Measurements from ENCODE around the gene TRIM41. TPM values are rescaled to one million over a fixed set of nuclear protein-coding genes. Genes with fewer than 3 reads are reported as not detected.
"Not testable (repeated sequence)": the region's sequence is repeated elsewhere in the genome, so short reads cannot be mapped to it uniquely, and the experiment has no call there.

Gene TRIM41
- total RNA-seq = 10.9 and 12.1 TPM in 2 replicates

- DNase-seq (ENCODE audit: extremely low read depth, low read depth, low spot score) = peak; percentile 70
These were observed at the start of gene TRIM41 for GRCh38 chr5:181223058-181223728. Gene TRIM41, plus strand, starts transcription at chr5:181223281. Its CDS starts 719 bp downstream, at chr5:181224000.

GRCh38 chr5:181173420-181174342 lies 49.4 kb upstream of the TRIM41 start:
- DNase-seq (ENCODE audit: extremely low read depth, low read depth, low spot score) = no peak

DNA sequence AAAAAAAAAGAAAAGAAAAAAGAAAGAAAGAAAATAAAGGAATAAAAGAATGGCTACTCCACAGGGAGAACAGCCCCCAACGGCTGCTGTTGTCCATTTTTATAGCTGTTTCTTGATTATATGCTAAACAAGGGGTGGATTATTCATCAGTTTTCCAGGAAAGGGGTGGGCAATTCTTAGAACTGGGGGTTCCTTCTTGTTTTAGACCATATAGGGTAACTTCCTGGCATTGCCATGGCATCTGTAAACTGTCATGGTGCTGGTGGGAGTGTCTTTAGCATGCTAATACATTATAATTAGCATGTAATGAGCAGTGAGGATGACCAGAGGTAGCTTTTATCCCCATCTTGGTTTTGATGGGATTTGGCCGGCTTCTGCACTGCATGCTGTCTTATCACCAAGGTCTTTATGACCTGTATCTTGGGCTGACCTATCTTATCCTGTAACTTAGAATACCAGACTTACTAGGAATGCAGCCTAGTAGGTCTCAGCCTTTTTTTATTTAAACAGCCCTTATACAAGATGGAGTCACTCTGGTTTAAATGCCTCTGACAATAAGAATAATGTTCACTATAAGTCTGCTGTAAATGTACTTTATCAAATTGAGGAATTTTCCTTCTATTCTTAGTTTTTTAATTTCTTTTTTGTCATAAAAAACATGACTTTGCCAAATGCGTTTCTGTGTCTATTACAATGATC lies 46.7 kb upstream of the TRIM41 start:
- DNase-seq (ENCODE audit: extremely low read depth, low read depth, low spot score) = no peak

DNA sequence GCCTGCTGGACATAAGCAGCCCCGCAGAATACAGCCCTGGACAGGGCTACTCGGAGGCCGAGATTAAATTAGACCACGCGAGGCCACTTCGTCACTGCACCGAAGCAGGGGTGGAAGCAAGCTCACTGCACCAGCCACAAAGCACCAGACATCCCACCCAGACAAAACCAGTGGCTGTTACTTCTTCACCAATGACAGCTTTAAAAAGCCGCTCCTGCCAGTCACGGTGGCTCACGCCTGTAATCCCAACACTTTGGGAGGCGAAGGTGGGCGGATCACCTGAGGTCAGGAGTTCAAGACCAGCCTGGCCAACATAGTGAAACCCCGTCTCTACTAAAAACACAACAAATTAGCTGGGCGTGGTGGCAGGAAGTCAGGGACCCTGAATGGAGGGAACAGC lies 45.5 kb upstream of the TRIM41 start:
- not testable (repeated sequence) for DNase-seq (ENCODE audit: extremely low read depth, low read depth, low spot score)

- DNase-seq (ENCODE audit: extremely low read depth, low read depth, low spot score) = no peak
These were observed 41.2 kb upstream of the TRIM41 start for GRCh38 chr5:181181650-181182565.

GRCh38 chr5:181182651-181183050 lies 40.4 kb upstream of the TRIM41 start:
- DNase-seq (ENCODE audit: extremely low read depth, low read depth, low spot score) = no peak

DNA sequence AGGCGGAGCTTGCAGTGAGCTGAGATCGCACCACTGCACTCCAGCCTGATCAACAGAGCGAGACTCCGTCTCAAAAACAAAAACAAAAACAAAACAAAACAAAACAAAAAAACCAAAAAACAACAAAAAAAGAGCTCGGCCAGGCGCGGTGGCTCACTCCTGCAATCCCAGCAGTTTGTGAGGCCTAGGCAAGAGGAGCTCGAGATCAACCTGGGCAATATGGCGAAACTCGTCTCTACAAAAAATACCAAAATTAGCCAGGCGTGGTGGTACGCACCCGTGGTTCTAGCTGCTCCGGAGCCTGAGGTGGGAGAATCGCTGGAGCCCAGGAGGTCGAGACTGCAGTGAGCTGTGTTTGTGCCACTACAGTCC lies 38.2 kb upstream of the TRIM41 start:
- DNase-seq (ENCODE audit: extremely low read depth, low read depth, low spot score) = no peak

DNA sequence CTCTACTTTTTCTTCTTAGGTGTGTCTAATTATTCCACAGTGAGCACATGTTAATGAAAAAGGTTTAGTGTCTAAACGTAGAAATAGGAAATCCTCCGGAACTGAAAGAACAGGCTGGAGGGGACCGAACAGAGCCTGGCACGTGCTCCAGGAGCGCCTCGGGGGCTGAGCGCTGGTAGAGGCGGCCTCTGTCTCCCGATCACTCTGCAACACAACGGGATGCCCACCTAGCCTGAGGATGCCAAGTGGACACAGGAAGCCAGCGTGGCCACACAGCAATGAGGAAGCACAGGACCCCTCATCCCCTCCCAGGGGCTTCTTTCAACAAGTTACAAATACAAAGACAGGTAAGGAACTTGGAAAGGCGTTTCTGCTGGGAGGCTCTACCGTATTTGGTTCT lies 37.5 kb upstream of the TRIM41 start:
- DNase-seq (ENCODE audit: extremely low read depth, low read depth, low spot score) = no peak

DNA sequence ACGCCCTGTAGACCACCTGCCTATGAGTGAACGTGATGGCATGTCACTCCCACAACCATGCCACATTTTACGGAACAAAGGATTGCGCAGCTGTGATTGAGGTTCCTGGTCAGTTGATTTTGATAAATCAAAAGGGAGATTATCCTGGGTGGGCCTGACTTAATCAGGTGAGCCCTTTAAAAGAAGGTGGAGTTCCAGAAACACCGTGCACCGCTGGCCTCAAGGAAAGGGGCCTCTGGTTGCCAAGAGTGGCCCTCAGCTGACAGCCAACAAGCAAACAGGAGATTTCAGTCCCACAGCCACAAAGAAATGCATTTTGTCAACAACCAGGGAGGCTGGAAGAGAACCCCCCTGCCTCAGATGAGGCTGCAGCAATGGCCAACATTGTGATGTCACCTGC lies 37.1 kb upstream of the TRIM41 start:
- no peak for DNase-seq (ENCODE audit: extremely low read depth, low read depth, low spot score)

DNA sequence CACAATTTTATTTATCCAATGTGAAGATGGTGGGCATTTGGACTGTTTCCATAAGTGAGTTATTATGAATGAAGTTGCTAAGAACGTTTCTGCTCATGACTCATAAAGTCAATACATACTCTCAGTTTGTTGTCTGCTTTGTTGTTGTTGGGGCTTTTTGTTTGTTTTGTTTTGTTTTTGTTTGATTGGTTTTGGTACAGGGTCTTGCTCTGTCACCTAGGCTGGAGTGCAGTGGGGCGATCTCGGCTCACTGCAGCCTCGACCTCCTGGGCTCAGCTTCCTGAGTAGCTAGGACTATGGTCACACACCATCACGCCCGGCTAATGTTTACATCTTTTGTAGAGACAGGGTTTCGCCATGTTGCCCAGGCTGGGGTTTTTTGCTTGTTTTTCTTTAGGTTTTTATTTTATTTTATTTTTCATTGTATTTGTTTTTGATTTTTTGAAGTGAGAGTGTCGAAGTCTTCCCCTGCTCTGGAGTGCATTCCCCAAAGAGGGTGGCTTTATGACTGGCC lies 36.0 kb upstream of the TRIM41 start:
- DNase-seq (ENCODE audit: extremely low read depth, low read depth, low spot score) = no peak

GRCh38 chr5:181187500-181188213 lies 35.4 kb upstream of the TRIM41 start:
- DNase-seq (ENCODE audit: extremely low read depth, low read depth, low spot score) = no peak

DNA sequence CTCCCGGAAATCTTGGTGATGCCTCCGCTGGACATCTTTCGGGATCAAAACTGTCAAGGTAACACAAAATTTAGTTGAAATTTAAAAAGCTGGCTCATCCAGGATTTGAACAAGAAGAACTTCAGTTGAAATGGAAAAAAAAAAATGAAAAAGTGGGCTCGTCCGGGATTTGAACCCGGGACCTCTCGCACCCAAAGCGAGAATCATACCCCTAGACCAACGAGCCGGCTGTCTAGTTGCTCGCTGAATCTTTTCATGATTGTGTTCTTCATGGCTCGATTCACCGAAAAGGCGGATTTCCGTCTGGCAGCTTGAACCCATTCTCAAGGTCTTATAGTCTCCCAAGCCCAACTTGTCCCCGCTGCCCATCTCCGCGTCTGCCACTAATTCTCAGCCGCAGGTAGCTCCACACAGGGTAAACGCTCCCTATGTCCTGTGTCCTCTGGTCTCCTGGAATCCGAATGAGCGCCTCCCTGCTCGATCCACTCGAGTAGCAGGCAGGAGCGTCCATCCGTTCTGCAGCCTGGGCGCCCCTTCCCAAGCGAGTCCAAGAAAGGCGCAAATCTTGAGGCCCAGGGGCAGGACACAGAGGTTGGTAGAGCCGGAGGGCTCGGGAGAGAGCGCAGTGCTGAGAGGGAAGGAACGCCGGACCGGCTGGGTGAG lies 34.2 kb upstream of the TRIM41 start:
- no peak for DNase-seq (ENCODE audit: extremely low read depth, low read depth, low spot score)

GRCh38 chr5:181189363-181189961 lies 33.6 kb upstream of the TRIM41 start:
- DNase-seq (ENCODE audit: extremely low read depth, low read depth, low spot score) = no peak

- DNase-seq (ENCODE audit: extremely low read depth, low read depth, low spot score) = no peak
These were observed 32.9 kb upstream of the TRIM41 start for GRCh38 chr5:181189962-181190710.

- no peak for DNase-seq (ENCODE audit: extremely low read depth, low read depth, low spot score)
These were observed 32.2 kb upstream of the TRIM41 start for GRCh38 chr5:181190711-181191525.

- DNase-seq (ENCODE audit: extremely low read depth, low read depth, low spot score) = no peak
These were observed 31.4 kb upstream of the TRIM41 start for GRCh38 chr5:181191526-181192336.

All from glomerular endothelial cell (primary cell).